HEK293T (cell line): ENCODE measurements around the gene POU2F3.

Source experiments
- BHLHE40 ChIP-seq: fragments of 450-650 bp; IDR thresholded peaks from 2 replicates; pipeline ENCODE4 v1.6.1; 2016; ENCODE audit warnings: mild to moderate bottlenecking, moderate library complexity, borderline replicate concordance
- FOXK2 ChIP-seq: fragments of 450-650 bp; IDR thresholded peaks from 2 replicates; pipeline ENCODE4 v1.6.1; 2016; ENCODE audit warnings: mild to moderate bottlenecking
- FOXM1 ChIP-seq: fragments of 450-650 bp; IDR thresholded peaks from 2 replicates; pipeline ENCODE4 v1.6.1; 2017; ENCODE audit warnings: mild to moderate bottlenecking, borderline replicate concordance
- HDGF ChIP-seq: fragments of 450-650 bp; IDR thresholded peaks from 2 replicates; pipeline ENCODE4 v1.6.1; 2017; ENCODE audit warnings: antibody characterized with exemption, borderline replicate concordance
- NFRKB ChIP-seq: fragments of 450-650 bp; IDR thresholded peaks from 2 replicates; pipeline ENCODE4 v1.6.1; 2016; ENCODE audit warnings: mild to moderate bottlenecking, moderate library complexity
- TARDBP ChIP-seq: fragments of 450-650 bp; IDR thresholded peaks from 2 replicates; pipeline ENCODE4 v1.6.1; 2016
- ZNF384 ChIP-seq: fragments of 450-650 bp; IDR thresholded peaks from 2 replicates; pipeline ENCODE4 v1.6.1; 2016

DNA sequence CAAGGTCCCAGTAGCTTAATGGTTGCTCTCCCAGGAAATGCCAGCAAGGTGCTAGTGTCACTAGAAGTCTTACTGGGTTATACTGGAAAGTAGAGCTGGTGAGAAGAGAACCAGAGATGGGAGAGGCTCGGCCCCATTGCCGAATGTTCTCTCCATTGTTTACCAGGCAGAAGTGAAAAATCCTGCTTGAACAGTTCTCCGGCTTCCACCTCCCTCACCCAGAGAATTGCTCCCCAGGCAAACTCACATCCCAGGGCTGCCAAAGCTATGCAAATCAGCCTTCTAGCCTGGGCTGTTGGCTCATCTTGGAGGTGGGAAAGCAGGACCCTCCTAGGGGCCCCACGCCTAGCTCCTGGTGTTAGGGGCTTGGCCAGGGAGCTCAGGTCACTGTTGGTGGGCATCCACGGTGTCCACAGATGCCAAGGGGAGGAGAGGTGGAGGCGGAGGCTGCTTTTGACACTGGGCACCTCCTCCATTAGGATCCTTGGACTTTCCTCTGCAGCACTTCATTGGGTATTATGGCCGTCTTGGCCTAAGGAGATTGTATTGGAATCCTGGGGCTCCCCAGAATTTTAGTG lies 20.1 kb downstream of the POU2F3 start:
- no peak for TF ChIP-seq TARDBP
- TF ChIP-seq ZNF384: no peak
- TF ChIP-seq FOXK2: no peak
- no peak for TF ChIP-seq HDGF
- no peak for TF ChIP-seq NFRKB
- no peak for TF ChIP-seq BHLHE40
- TF ChIP-seq FOXM1: no peak
